RPMI8226 (cell line): ENCODE data around the gene AXDND1.
A peak's percentile ranks its signal among the peaks of the same experiment; 100 is the strongest.
"Not testable (repeated sequence)": the region's sequence is repeated elsewhere in the genome, so short reads cannot be mapped to it uniquely, and the experiment has no call there.

Experiments used
- DNase-seq: peaks from one replicate; pipeline ENCODE4 v3.0.0-alpha.2; 2015

AXDND1 gene

DNA sequence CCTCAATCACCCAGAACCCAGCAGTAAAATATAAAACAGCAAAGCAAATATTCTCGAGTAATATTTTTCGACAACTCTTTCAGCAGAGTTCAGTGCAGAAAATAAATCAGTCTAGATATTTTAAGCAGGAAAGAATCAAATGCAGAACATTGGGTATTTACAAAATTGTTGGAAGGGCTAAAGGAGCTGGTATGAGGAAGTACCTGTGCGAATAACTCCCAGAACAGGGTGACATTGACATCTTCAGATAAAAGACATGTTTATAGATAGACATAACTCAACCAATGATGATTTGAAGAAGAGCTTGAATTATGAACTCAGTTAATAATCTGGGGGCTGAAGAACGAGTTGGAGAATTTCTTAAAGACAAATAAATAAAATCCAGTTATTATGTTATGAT, 6.4 kb downstream of the AXDND1 start:
- DNase-seq = no peak

DNA sequence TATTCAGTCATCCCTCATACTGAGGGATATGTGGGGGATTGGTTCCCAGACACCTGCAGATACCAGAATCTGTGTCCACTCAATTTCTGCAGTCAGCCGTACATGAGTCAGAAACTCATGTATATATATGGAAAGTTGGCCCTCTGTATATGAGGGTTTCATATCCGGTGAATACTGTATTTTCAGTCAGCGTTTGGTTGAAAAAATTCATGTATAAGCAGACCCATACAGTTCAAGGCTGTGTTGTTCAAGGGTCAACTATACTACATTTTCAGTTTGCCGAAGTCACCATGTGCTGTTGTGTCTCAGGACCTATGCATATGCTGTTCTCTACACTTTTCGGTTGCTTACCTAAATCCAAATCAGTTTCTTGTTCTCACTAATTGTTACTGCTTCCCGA, 10.5 kb downstream of the AXDND1 start:
- peak; percentile 16 for DNase-seq

GRCh38 chr1:179380299-179380698, 14.5 kb downstream of the AXDND1 start:
- DNase-seq = no peak

DNA sequence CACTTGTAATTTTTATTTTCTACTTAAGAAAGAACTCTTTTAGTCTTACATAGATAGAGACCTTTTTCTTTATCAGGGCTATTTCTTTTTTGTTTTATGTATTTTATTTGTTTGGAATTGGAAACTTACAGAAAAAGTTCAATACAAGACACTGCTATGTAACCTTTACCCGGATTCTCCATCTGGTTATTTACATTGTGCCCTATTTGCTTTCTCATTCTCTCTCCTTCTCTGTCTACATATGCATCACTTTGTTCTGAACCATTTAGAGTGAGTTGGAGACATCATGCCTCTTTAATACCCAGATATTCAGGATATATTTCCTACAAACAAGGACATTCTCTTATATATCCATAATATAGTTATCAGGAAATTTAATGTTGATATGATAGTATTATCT, 18.3 kb downstream of the AXDND1 start:
- DNase-seq = no peak

- DNase-seq = no peak
These were observed 19.7 kb downstream of the AXDND1 start for GRCh38 chr1:179385510-179385909.

- no peak for DNase-seq
These were observed 27.9 kb downstream of the AXDND1 start for GRCh38 chr1:179393721-179394120.

GRCh38 chr1:179399399-179399798, 33.6 kb downstream of the AXDND1 start:
- DNase-seq = not testable (repeated sequence)

DNA sequence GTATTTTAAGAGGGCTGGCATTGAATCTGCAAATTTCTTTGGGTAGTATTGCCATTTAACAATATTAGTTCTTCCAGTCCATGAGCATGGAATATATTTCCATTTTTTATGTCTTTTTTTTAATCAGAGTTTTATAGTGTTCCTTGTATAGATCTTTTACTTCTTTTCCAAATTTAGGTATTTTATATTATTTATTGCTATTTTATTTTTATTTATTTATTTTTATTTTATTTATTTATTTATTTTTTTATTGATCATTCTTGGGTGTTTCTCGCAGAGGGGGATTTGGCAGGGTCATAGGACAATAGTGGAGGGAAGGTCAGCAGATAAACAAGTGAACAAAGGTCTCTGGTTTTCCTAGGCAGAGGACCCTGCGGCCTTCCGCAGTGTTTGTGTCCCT, 52.0 kb downstream of the AXDND1 start:
- not testable (repeated sequence) for DNase-seq

GRCh38 chr1:179418706-179419105, 52.9 kb downstream of the AXDND1 start:
- not testable (repeated sequence) for DNase-seq

DNA sequence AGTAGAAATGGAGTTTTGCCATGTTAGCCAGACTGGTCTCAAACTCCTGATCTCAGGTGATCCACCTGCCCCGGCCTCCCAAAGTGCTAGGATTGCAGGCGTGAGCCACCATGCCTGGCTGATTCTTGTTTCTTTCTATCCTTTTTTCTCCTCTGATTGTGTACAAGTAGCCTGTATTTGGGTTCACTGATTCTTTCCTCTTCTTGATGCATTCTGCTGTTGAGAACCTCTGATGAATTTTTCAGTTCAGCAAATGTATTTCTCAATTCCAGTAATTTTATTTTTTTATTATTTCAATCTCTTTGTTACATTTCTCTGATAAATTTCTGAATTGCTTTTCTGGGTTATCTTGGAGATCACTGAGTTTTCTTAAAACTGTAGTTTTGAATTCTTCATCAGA, 58.8 kb downstream of the AXDND1 start:
- no peak for DNase-seq

GRCh38 chr1:179425186-179425585, 59.4 kb downstream of the AXDND1 start:
- no peak for DNase-seq

DNA sequence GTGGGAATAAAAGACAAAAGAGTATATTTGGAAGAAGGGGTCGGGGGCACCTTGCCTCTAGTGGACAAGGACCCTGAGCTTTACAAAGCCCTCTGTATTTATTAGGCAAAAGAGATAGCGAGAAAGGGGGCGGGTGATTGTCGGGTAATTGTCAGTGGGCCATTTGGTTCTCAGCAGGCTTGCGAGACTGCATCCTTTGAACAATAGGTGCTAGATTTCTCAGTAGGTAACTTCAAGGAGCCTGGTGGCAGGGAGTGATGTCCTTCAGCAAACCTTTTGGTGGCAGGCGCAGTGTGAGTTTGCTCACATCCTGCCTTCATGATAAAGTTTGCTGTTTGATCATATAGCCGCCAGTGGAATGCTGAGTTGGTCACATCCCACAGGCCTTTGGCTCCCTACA, 71.4 kb downstream of the AXDND1 start:
- no peak for DNase-seq

DNA sequence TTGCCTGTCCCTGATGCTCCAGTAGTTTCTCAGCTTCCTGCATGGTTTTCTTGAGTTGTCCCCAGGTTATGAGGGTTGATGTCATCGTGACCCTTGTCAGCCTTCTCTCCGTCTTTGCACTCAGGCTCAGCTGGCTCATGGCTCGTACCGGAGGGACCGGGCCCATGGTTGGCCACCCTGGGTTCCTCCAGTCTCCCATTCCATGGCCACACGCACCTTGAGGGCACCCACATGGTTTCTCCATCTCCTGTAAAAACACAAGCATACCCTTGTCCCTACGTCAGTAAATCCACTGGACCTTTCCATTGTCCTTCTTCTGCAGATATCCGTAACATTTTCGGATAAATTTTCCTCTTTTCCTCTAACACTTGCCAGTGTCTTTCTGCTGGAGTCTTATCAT, 73.9 kb downstream of the AXDND1 start:
- DNase-seq = not testable (repeated sequence)

DNA sequence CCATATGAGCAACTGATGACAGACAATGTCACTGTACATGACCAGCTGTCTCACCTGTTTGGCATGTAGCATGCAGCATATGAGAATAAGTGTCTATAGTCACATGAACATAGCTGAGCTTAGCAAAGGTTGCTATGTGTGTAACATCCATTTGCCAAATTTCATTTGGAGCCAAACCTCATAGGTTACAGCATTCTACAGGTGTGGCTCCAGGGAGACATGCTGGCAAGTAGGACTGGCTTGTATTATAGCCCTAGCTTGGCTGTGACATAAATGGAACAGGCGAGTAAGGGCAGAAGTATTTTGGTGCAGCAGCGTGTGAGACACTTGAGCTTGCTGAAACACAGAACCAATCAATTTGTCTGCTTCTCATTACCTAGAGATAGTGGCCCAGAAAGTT, 74.5 kb downstream of the AXDND1 start:
- not testable (repeated sequence) for DNase-seq

GRCh38 chr1:179440971-179441370, 75.2 kb downstream of the AXDND1 start:
- DNase-seq = no peak

DNA sequence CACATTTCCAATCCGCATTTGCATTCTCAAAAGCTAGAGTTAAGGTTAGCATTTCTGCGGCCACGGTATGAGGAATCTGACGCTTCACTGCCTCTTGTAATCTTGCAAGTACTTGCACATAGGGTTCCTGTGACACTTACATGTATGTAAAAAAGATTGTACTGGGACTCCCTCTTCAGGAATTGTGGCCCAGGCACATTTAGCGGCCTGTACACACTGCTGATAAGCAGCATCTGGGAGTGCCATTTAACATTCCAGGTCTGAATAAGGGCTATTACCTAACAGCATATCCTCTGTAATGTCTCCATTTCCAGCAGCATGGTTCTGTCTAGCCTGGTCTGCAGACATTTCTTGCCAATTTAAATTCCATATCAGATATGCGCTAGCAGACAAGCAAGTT, 75.7 kb downstream of the AXDND1 start:
- DNase-seq = no peak

DNA sequence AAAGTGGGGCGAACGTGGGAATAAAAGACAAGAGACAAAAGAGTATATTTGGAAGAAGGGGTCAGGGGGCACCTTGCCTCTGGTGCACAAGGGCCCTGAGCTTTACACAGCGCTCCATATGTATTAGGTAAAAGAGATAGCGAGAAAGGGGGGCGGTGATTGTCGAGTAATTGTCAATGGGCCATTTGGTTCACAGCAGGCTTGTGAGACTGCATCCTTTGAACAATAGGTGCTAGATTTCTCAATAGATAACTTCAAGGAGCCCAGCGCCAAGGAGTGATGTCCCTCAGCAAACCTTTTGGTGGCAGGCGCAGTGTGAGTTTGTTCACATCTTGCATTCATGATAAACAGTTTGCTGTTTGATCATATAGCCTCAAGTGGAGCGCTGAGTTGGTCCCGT, 77.1 kb downstream of the AXDND1 start:
- DNase-seq = not testable (repeated sequence)

DNA sequence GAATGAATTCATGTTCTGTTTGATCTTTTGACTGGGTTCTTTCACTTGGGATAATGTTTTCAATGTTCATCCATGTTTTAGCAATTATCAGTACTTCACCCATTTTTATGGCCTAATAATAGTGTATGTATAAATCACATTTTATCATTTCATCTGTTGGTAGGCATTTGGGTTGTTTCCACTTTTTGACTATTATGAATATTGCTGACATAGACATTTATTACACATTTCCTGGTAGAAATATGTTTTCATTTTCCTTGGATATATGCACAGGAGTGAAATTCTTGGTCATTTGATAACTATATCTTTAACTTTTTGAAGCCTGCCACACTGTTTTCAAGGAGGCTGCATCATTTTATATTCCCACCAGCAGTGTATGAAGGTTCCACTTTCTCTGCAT, 79.8 kb downstream of the AXDND1 start:
- DNase-seq = no peak

DNA sequence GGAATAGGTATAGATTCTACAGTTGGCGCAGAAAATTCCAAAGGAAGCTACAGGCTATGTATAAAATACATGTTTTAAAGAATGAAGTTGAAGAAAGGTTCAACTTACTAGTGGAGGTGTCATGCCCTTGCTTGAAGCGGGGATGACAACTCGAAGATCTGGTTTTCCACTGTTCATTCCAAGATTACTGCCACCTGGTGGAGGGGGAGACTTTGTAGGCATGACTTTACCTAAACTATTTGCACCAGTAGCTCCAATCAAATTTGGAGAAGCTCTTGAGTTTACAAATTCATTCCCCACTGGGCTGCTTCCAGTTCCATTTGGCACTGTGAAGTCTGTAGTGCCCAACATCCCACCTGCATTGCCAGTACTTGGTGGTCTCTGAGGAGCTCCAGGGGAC, 81.7 kb downstream of the AXDND1 start:
- peak; percentile 52 for DNase-seq

- DNase-seq = no peak
These were observed 82.8 kb downstream of the AXDND1 start for GRCh38 chr1:179448437-179449149.

GRCh38 chr1:179459606-179460206, 93.9 kb downstream of the AXDND1 start:
- DNase-seq = not testable (repeated sequence)

DNA sequence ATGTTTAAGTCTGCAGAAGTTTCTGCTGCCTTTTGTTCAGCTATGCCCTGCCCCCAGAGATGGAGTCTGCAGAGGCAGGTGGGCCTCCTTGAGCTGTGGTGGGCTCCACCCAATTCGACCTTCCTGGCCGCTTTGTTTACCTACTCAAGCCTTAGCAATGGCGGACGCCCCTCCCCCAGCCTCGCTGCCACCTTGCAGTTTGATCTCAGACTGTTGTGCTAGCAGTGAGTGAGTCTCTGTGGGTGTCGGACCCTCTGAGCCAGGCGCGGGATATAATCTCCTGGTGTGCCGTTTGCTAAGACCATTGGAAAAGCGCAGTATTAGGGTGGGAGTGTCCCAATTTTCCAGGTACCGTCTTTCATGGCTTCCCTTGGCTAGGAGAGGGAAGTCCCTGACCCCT, 99.9 kb downstream of the AXDND1 start:
- not testable (repeated sequence) for DNase-seq

DNA sequence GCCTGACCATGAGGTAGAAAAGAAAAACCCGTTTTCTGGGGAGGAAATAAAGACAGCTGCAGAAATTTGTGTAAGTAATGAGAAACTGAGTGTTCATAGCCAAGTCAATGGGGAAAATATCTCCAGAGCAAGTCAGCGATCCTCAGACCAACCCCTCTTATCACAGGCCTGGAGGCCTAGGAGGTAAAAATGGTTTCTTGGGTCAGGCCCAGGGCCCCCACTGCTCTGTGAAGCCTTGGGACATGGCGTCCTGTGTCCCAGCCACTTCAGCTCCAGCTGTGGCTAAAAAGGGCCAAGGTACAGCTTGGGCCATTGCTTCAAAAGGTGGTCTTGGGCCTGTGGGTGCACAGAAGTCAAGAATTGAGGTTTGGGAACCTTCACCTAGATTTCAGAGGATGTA, 108.9 kb downstream of the AXDND1 start:
- no peak for DNase-seq

GRCh38 chr1:179476484-179476883, 110.7 kb downstream of the AXDND1 start:
- no peak for DNase-seq

DNA sequence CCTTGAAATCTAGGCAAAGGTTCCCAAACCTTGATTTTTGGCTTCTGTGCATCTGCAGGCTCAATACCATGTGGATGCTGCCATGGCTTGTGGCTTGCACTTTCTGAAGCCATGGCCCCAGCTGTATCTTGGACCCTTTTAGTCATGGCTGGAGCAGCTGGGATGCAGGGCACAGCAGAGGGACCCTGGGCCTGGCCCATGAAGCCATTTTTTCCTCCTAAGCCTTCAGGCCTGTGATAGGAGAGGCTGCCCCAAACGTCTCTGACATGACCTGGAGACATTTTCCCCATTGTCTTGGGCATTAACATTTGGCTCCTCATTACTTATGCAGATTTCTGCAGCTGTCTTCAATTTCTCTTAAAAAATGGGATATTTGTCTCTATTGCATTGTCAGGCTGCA, 112.6 kb downstream of the AXDND1 start:
- no peak for DNase-seq
